Measurements from ENCODE around the gene SPHK1.

The SPHK1 gene

GRCh38 chr17:76365256-76365903 is 19.0 kb upstream of the SPHK1 start:
- DNase-seq (ENCODE audit: low read depth), result no peak
- no peak overlapping the region for H3K4me3 ChIP-seq (ENCODE audit: low read length)

GRCh38 chr17:76366247-76366646 is 18.2 kb upstream of the SPHK1 start:
- no peak overlapping the region for H3K4me3 ChIP-seq (ENCODE audit: low read length)
- no peak for TF ChIP-seq CTCF (conservative IDR thresholded peaks at IDR 0.05; ENCODE audit: low read depth, low read length)
- DNase-seq (ENCODE audit: low read depth), result no peak

More at GRCh38 chr17:76365256-76365903, 19.0 kb upstream of the SPHK1 start:
- TF ChIP-seq CTCF (conservative IDR thresholded peaks at IDR 0.05; ENCODE audit: low read depth, low read length), result peak; percentile 45

- no peak overlapping the region for H3K4me3 ChIP-seq (ENCODE audit: low read length)
- TF ChIP-seq CTCF (conservative IDR thresholded peaks at IDR 0.05; ENCODE audit: low read depth, low read length), result no peak
- no peak for DNase-seq (ENCODE audit: low read depth)
Observed at GRCh38 chr17:76367642-76368041, 16.8 kb upstream of the SPHK1 start.

GRCh38 chr17:76368545-76368944 is 15.9 kb upstream of the SPHK1 start:
- TF ChIP-seq CTCF (conservative IDR thresholded peaks at IDR 0.05; ENCODE audit: low read depth, low read length), result no peak
- no peak for DNase-seq (ENCODE audit: low read depth)
- no peak overlapping the region for H3K4me3 ChIP-seq (ENCODE audit: low read length)

- H3K4me3 ChIP-seq (ENCODE audit: low read length), result no peak overlapping the region
- TF ChIP-seq CTCF (conservative IDR thresholded peaks at IDR 0.05; ENCODE audit: low read depth, low read length), result no peak
- no peak for DNase-seq (ENCODE audit: low read depth)
Observed at GRCh38 chr17:76369379-76369778, 15.0 kb upstream of the SPHK1 start.

GRCh38 chr17:76369804-76370203 is 14.6 kb upstream of the SPHK1 start:
- no peak overlapping the region for H3K4me3 ChIP-seq (ENCODE audit: low read length)
- DNase-seq (ENCODE audit: low read depth), result no peak
- TF ChIP-seq CTCF (conservative IDR thresholded peaks at IDR 0.05; ENCODE audit: low read depth, low read length), result no peak

- DNase-seq (ENCODE audit: low read depth), result no peak
- no peak overlapping the region for H3K4me3 ChIP-seq (ENCODE audit: low read length)
- peak; percentile 56 for TF ChIP-seq CTCF (conservative IDR thresholded peaks at IDR 0.05; ENCODE audit: low read depth, low read length)
Observed at GRCh38 chr17:76370261-76370993, 14.0 kb upstream of the SPHK1 start.
